22Rv1 (cell line): ENCODE results near the gene C1QL4.
A peak's percentile ranks its signal among the peaks of the same experiment; 100 is the strongest.
"Not testable (repeated sequence)": the region's sequence is repeated elsewhere in the genome, so short reads cannot be mapped to it uniquely, and the experiment has no call there.

ENCODE experiments used
- H3K27ac ChIP-seq: fragments of 450-650 bp; 2 replicates; pipeline ENCODE4 v1.5.1; 2017
- CTCF ChIP-seq: fragments of 450-650 bp; IDR thresholded peaks from 2 replicates; pipeline ENCODE4 v1.5.1; 2017; ENCODE audit warnings: mild to moderate bottlenecking
- ZFX ChIP-seq: fragments of 450-650 bp; IDR thresholded peaks from 2 replicates; pipeline ENCODE4 v1.6.1; 2017; ENCODE audit warnings: antibody characterized with exemption, borderline replicate concordance

C1QL4 gene

DNA sequence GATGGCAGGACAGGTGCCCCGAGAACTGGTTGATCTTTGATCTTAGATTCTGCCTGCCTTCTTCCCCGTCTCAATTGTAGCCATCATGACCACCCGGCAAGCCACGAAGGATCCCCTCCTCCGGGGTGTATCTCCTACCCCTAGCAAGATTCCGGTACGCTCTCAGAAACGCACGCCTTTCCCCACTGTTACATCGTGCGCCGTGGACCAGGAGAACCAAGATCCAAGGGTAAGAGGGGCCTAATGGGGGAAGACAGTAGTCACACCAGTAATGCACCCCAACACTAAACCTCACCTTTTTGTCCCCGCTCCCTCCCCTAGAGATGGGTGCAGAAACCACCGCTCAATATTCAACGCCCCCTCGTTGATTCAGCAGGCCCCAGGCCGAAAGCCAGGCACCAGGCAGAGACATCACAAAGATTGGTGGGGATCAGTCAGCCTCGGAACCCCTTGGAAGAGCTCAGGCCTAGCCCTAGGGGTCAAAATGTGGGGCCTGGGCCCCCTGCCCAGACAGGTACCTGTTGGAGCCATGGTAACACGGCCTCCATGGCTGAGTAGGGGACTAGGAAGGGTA is 13.4 kb downstream of the C1QL4 start:
- peak overlapping the region; percentile 70 for H3K27ac ChIP-seq

DNA sequence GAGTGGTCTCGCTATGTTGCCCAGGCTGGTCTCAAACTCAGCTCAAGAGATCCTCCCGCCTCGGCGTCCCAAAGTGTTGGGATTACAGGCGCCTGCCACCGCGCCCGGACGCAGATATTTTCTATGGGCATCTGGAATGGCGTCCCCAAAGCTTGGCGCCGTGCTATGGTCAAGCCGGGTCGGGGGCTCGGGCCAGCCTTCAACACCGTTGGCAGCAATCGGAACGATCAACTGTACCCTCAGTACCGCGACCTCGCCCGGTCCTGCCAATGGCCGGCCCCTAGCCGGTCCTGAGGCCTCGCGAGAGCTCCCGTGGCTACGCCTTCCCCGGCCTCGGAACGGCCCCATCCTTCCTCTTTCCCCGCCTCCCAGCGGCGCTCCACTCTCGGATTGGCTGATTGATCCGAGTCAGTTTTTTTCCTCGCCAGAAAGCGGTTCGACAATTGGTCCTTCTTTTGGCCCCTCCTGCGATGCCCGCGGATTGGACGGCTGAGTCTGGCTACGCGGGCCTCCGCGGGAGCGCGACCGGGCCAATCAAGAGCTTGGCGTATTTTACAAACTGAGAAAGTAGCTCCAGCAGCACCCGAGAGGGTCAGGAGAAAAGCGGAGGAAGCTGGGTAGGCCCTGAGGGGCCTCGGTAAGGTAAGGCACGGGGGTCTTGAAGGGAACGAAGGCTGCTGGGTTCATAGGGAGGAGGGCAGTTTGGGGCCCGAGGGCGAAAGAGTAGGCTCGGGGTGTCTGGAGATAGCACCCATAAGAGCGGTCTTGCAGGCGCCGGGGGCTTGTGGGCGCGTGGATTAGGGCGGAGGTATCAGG is 14.1 kb downstream of the C1QL4 start, which contains the start of gene TROAP:
Gene TROAP, plus strand, starts transcription at position 548 of the 816 bp plus-strand sequence. CDS start 354 bp downstream, outside the sequence.
- H3K27ac ChIP-seq = peak within 1 kb of the TSS; percentile 70
- TF ChIP-seq CTCF (no peak), ZFX (no peak)

More for the DNA sequence above, 13.4 kb downstream of the C1QL4 start:
- TF ChIP-seq CTCF (no peak), ZFX (no peak)

GRCh38 chr12:49322367-49322707 is 14.7 kb downstream of the C1QL4 start:
- TF ChIP-seq ZFX = no peak
- no peak for TF ChIP-seq CTCF
- peak overlapping the region; percentile 70 for H3K27ac ChIP-seq

- H3K27ac ChIP-seq = not testable (repeated sequence)
Measured at GRCh38 chr12:49320411-49321103, 16.4 kb downstream of the C1QL4 start.

GRCh38 chr12:49317118-49317517 is 19.9 kb downstream of the C1QL4 start:
- H3K27ac ChIP-seq = not testable (repeated sequence)

DNA sequence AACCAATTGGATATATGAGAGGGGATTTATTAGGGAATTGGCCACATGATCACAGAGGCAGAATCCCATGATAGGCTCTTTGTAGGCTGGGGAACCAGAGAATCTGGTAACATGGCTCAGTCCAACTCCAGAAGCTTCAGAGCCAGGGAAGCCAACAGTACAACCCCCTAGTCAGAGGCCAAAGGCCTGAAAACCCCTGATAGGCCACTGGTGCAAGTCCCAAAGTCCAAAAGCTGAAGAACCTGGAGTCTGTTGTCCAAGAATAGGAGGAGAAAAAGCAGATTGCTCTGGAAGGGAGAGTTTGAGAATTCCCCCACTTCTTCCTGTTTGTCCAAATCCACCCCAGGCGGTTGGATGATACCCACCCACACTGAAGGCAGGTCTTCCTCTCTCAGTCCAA is 22.2 kb downstream of the C1QL4 start:
- no peak overlapping the region for H3K27ac ChIP-seq
- TF ChIP-seq ZFX (no peak), CTCF (no peak)

DNA sequence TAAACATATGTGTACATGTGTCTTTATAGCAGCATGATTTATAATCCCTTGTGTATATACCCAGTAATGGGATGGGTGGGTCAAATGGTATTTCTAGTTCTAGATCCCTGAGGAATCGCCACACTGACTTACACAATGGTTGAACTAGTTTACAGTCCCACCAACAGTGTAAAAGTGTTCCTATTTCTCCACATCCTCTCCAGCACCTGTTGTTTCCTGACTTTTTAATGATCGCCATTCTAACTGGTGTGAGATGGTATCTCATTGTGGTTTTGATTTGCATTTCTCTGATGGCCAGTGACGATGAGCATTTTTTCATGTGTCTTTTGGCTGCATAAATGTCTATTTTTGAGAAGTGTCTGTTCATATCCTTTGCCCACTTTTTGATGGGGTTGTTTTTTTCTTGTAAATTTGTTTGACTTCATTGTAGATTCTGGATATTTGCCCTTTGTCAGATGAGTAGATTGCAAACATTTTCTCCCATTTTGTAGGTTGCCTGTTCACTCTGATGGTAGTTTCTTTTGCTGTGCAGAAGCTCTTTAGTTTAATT is 26.5 kb downstream of the C1QL4 start:
- H3K27ac ChIP-seq = not testable (repeated sequence)

DNA sequence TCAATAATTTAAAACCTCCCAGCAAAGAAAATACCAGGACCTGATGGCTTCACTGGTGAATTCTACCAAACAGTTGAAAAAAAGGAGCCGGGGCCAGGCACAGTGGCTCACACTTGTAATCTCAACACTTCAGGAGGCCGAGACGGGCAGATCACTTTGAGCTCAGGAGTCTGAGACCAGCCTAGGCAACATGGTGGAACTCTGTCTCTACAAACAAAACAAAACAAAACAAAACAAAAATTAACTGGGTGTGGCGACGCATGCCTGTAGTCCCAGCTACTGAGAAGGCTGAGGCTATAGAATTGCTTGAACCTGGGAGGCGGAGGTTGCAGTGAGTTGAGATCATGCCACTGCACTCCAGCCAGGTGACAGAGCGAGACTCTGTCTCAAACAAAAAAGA is 27.6 kb downstream of the C1QL4 start:
- TF ChIP-seq ZFX (no peak), CTCF (no peak)
- no peak overlapping the region for H3K27ac ChIP-seq
